Trophoblast cell (in vitro differentiated cells and primary cell): Measurements from ENCODE around the gene MAN1C1.
A peak's percentile ranks its signal among the peaks of the same experiment; 100 is the strongest.
"Not testable (repeated sequence)": the region's sequence is repeated elsewhere in the genome, so short reads cannot be mapped to it uniquely, and the experiment has no call there.

Experiments
- DNase-seq, 2 donors: peaks; one replicate each; pipeline ENCODE4 v3.0.0-alpha.2; 2016
- H2AFZ ChIP-seq: 2 replicates; pipeline ENCODE4 v1.6.1; 2013; ENCODE audit warnings: low read length, moderate library complexity, mild to moderate bottlenecking; ENCODE audit not compliant: insufficient read depth, poor library complexity
- H2AK5ac ChIP-seq: 2 replicates; pipeline ENCODE4 v1.6.1; 2013; ENCODE audit warnings: mild to moderate bottlenecking, low read length
- H2BK120ac ChIP-seq: 2 replicates; pipeline ENCODE4 v1.6.1; 2013; ENCODE audit warnings: low read length, mild to moderate bottlenecking, moderate library complexity; ENCODE audit not compliant: insufficient read depth, poor library complexity
- H2BK12ac ChIP-seq: 2 replicates; pipeline ENCODE4 v1.6.1; 2013; ENCODE audit warnings: mild to moderate bottlenecking, low read length, moderate library complexity
- H2BK5ac ChIP-seq: 2 replicates; pipeline ENCODE4 v1.6.1; 2013; ENCODE audit warnings: low read length, low read depth, moderate library complexity, mild to moderate bottlenecking; ENCODE audit not compliant: poor library complexity
- H3K14ac ChIP-seq: 2 replicates; pipeline ENCODE4 v1.6.1; 2013; ENCODE audit warnings: mild to moderate bottlenecking, low read length
- H3K18ac ChIP-seq: 2 replicates; pipeline ENCODE4 v1.6.1; 2013; ENCODE audit warnings: mild to moderate bottlenecking, low read length
- H3K23ac ChIP-seq: 2 replicates; pipeline ENCODE4 v1.6.1; 2013; ENCODE audit warnings: low read length
- H3K27ac ChIP-seq: 2 replicates; pipeline ENCODE4 v1.5.1; 2013; ENCODE audit warnings: low read depth, mild to moderate bottlenecking, inconsistent platforms, low read length, moderate library complexity
- H3K27me3 ChIP-seq: 2 replicates; pipeline ENCODE4 v1.6.1; 2013; ENCODE audit warnings: inconsistent platforms, mild to moderate bottlenecking, low read length, moderate library complexity; ENCODE audit not compliant: insufficient read depth
- H3K36me3 ChIP-seq, 2 experiments: 1 replicate in 1 of 2; 2 replicates in 1 of 2; pipeline ENCODE4 v1.6.1; 2013; ENCODE audit warnings: low read length in 2 of 2, mild to moderate bottlenecking in 2 of 2, moderate library complexity in 1 of 2; ENCODE audit not compliant: insufficient read depth in 2 of 2, control insufficient read depth in 1 of 2
- H3K4ac ChIP-seq: 2 replicates; pipeline ENCODE4 v1.6.1; 2013; ENCODE audit warnings: low read depth, mild to moderate bottlenecking, low read length, moderate library complexity
- H3K4me1 ChIP-seq, 2 experiments: 1 replicate in 1 of 2; 2 replicates in 1 of 2; pipeline ENCODE4 v1.6.1; 2013; ENCODE audit warnings: low read length in 2 of 2, mild to moderate bottlenecking in 2 of 2, moderate library complexity in 1 of 2; ENCODE audit not compliant: insufficient read depth in 2 of 2, control insufficient read depth in 1 of 2
- H3K4me2 ChIP-seq: 2 replicates; pipeline ENCODE4 v1.6.1; 2013; ENCODE audit warnings: inconsistent platforms, mild to moderate bottlenecking, low read length, moderate library complexity
- H3K4me3 ChIP-seq: 2 replicates; pipeline ENCODE4 v1.5.1; 2013; ENCODE audit warnings: mild to moderate bottlenecking, low read depth, low read length, inconsistent platforms
- H3K79me1 ChIP-seq: one replicate; pipeline ENCODE4 v1.6.1; 2013; ENCODE audit warnings: low read length
- H3K79me2 ChIP-seq: 2 replicates; pipeline ENCODE4 v1.6.1; 2013; ENCODE audit warnings: low read length, mild to moderate bottlenecking; ENCODE audit not compliant: control insufficient read depth, insufficient read depth, poor library complexity
- H3K9ac ChIP-seq: 2 replicates; pipeline ENCODE4 v1.6.1; 2013; ENCODE audit warnings: mild to moderate bottlenecking, low read length
- H3K9me3 ChIP-seq: 2 replicates; pipeline ENCODE4 v1.6.1; 2013; ENCODE audit warnings: low read depth, mild to moderate bottlenecking, control low read depth, inconsistent platforms, low read length; ENCODE audit not compliant: insufficient read depth
- H4K12ac ChIP-seq: 2 replicates; pipeline ENCODE4 v1.6.1; 2013; ENCODE audit warnings: low read depth, mild to moderate bottlenecking, low read length, moderate library complexity
- H4K8ac ChIP-seq: 2 replicates; pipeline ENCODE4 v1.6.1; 2013; ENCODE audit warnings: low read depth, mild to moderate bottlenecking, low read length, moderate library complexity
- H4K91ac ChIP-seq: one replicate; pipeline ENCODE4 v1.6.1; 2013; ENCODE audit warnings: low read depth, mild to moderate bottlenecking, low read length, moderate library complexity
- WGBS: extraction: QIAGEN DNeasy Blood & Tissue Kit; methylation state at CpG from one replicate; pipeline ENCODE4 v1.1.7; 2013; ENCODE audit warnings: missing lambda C conversion rate; ENCODE audit not compliant: insufficient read length, insufficient coverage; ENCODE audit errors: extremely low coverage; 5-methylcytosine and 5-hydroxymethylcytosine counted together

The MAN1C1 gene

GRCh38 chr1:25634066-25634465 is 17.5 kb downstream of the MAN1C1 start:
- no peak overlapping the region for H2BK5ac ChIP-seq
- no peak overlapping the region for H2BK12ac ChIP-seq
- WGBS, result no CpG with 5 or more reads among the region's 2 CpGs
- H3K18ac ChIP-seq, result no peak overlapping the region
- H3K79me1 ChIP-seq, result no peaks in the 10 kb centered on the region
- H2AK5ac ChIP-seq, result no peak overlapping the region
- H3K4me2 ChIP-seq, result no peak overlapping the region
- H2AFZ ChIP-seq, result no peak overlapping the region
- no peak overlapping the region for H4K91ac ChIP-seq
- no peak overlapping the region for H3K4me3 ChIP-seq
- no peak overlapping the region for H4K12ac ChIP-seq
- no peaks in the 10 kb centered on the region for H3K4me1 ChIP-seq
- H3K14ac ChIP-seq, result no peak overlapping the region
- H3K23ac ChIP-seq, result no peak overlapping the region
- no peaks in the 10 kb centered on the region for H3K27me3 ChIP-seq
- no peak overlapping the region for H2BK120ac ChIP-seq
- no peak overlapping the region for H4K8ac ChIP-seq
- H3K9ac ChIP-seq, result no peak overlapping the region
- no peaks in the 10 kb centered on the region for H3K36me3 ChIP-seq
- DNase-seq, result no peak
- no peaks in the 10 kb centered on the region for H3K79me2 ChIP-seq
- H3K27ac ChIP-seq, result no peak overlapping the region
- peaks cover 1% of the 10 kb centered on the region for H3K9me3 ChIP-seq
- no peak overlapping the region for H3K4ac ChIP-seq

GRCh38 chr1:25634896-25635295 is 18.3 kb downstream of the MAN1C1 start:
- H3K36me3 ChIP-seq, result no peaks in the 10 kb centered on the region
- no peaks in the 10 kb centered on the region for H3K27me3 ChIP-seq
- no peak overlapping the region for H3K4me3 ChIP-seq
- H3K79me1 ChIP-seq, result no peaks in the 10 kb centered on the region
- H3K9ac ChIP-seq, result no peak overlapping the region
- H4K8ac ChIP-seq, result no peak overlapping the region
- no peaks in the 10 kb centered on the region for H3K79me2 ChIP-seq
- H4K12ac ChIP-seq, result no peak overlapping the region
- H3K4ac ChIP-seq, result no peak overlapping the region
- peaks cover 1% of the 10 kb centered on the region for H3K9me3 ChIP-seq
- H3K18ac ChIP-seq, result no peak overlapping the region
- no peak overlapping the region for H2AK5ac ChIP-seq
- no peak overlapping the region for H3K23ac ChIP-seq
- no peak overlapping the region for H2BK12ac ChIP-seq
- H2BK5ac ChIP-seq, result no peak overlapping the region
- H3K14ac ChIP-seq, result no peak overlapping the region
- no peak overlapping the region for H3K27ac ChIP-seq
- no peak for DNase-seq
- no peak overlapping the region for H2BK120ac ChIP-seq
- no peak overlapping the region for H3K4me2 ChIP-seq
- H2AFZ ChIP-seq, result no peak overlapping the region
- WGBS, result no CpG with 5 or more reads among the region's 2 CpGs
- no peak overlapping the region for H4K91ac ChIP-seq
- no peaks in the 10 kb centered on the region for H3K4me1 ChIP-seq

- H2AFZ ChIP-seq, H4K8ac ChIP-seq, H3K4me1 ChIP-seq, H3K14ac ChIP-seq, H3K27me3 ChIP-seq, H3K79me1 ChIP-seq, H2BK12ac ChIP-seq, H3K27ac ChIP-seq, H3K9ac ChIP-seq, H4K91ac ChIP-seq, H3K18ac ChIP-seq, H3K23ac ChIP-seq, H2BK5ac ChIP-seq, H3K4me2 ChIP-seq, H3K36me3 ChIP-seq, H2BK120ac ChIP-seq, H3K79me2 ChIP-seq, H4K12ac ChIP-seq, H2AK5ac ChIP-seq, H3K9me3 ChIP-seq, H3K4me3 ChIP-seq, H3K4ac ChIP-seq: not testable (repeated sequence)
- DNase-seq, result peak; percentile 44 to 69
- no CpG with 5 or more reads among the region's 7 CpGs for WGBS
Observed at GRCh38 chr1:25636141-25636540, 19.6 kb downstream of the MAN1C1 start.

GRCh38 chr1:25640646-25641328 is 24.2 kb downstream of the MAN1C1 start:
- DNase-seq, result peak; percentile 64 to 79
- H3K79me1 ChIP-seq, result no peaks in the 10 kb centered on the region
- no peak overlapping the region for H4K8ac ChIP-seq
- no peak overlapping the region for H3K4me2 ChIP-seq
- no peak overlapping the region for H3K4ac ChIP-seq
- no peak overlapping the region for H3K9ac ChIP-seq
- no peak overlapping the region for H2AFZ ChIP-seq
- no peak overlapping the region for H2BK12ac ChIP-seq
- no peak overlapping the region for H4K91ac ChIP-seq
- H3K23ac ChIP-seq, result no peak overlapping the region
- no peak overlapping the region for H3K18ac ChIP-seq
- no peak overlapping the region for H2AK5ac ChIP-seq
- no peak overlapping the region for H2BK5ac ChIP-seq
- H4K12ac ChIP-seq, result no peak overlapping the region
- no peaks in the 10 kb centered on the region for H3K27me3 ChIP-seq
- H3K4me3 ChIP-seq, result no peak overlapping the region
- WGBS, result no CpG with 5 or more reads among the region's 10 CpGs
- no peak overlapping the region for H2BK120ac ChIP-seq
- no peak overlapping the region for H3K27ac ChIP-seq
- H3K9me3 ChIP-seq, result peaks cover 1% of the 10 kb centered on the region
- no peaks in the 10 kb centered on the region for H3K4me1 ChIP-seq
- H3K79me2 ChIP-seq, result no peaks in the 10 kb centered on the region
- H3K14ac ChIP-seq, result no peak overlapping the region
- H3K36me3 ChIP-seq, result no peaks in the 10 kb centered on the region
